Calu3 (cell line): ENCODE measurements around the gene LRGUK. TPM values are rescaled to one million over a fixed set of nuclear protein-coding genes. Genes with fewer than 3 reads are reported as not detected.

Experiments used
- BruUV-seq: library from RNA; stranded (reverse); fragments of 400-500 nt; replicated peaks from 2 replicates; lab custom pipeline; 2021; lab: Mats Ljungman, UMichigan
- CTCF ChIA-PET: fragments of 300-600 bp; sonication (Branson Sonifier 250); formaldehyde crosslinking; loops from one replicate; lab custom pipeline; 2022; ENCODE audit warnings: antibody characterized with exemption; lab: Charles Lee
- DNase-seq: peaks from one replicate; pipeline ENCODE4 v3.0.0; 2022
- H3K27ac Mint-ChIP-seq: one replicate; pipeline ENCODE4 v1.8.0; 2022; ENCODE audit warnings: mixed read lengths; ENCODE audit not compliant: unreplicated experiment
- H3K27me3 Mint-ChIP-seq: one replicate; pipeline ENCODE4 v1.8.0; 2022; ENCODE audit warnings: mixed read lengths; ENCODE audit not compliant: unreplicated experiment
- H3K36me3 Mint-ChIP-seq: one replicate; pipeline ENCODE4 v1.8.0; 2022; ENCODE audit warnings: mild to moderate bottlenecking, moderate library complexity, mixed read lengths; ENCODE audit not compliant: insufficient read depth, unreplicated experiment
- H3K4me1 Mint-ChIP-seq: one replicate; pipeline ENCODE4 v1.8.0; 2022; ENCODE audit warnings: mild to moderate bottlenecking, low read depth, mixed read lengths; ENCODE audit not compliant: unreplicated experiment
- H3K4me3 Mint-ChIP-seq: one replicate; pipeline ENCODE4 v1.8.0; 2022; ENCODE audit warnings: mild to moderate bottlenecking, low read depth, moderate library complexity, mixed read lengths; ENCODE audit not compliant: unreplicated experiment
- H3K9me3 Mint-ChIP-seq: one replicate; pipeline ENCODE4 v1.8.0; 2022; ENCODE audit warnings: low read depth, mixed read lengths; ENCODE audit not compliant: unreplicated experiment
- intact Hi-C: fragments of 100-400 bp; cut with micrococcal nuclease; formaldehyde crosslinking; loops from one replicate; pipeline ENCODE4 v1.10.0; 2022; ENCODE audit not compliant: unreplicated experiment
- total RNA-seq: library from RNA; stranded (reverse); gene quantifications from 2 replicates; pipeline ENCODE4 v1.2.3, GENCODE V29; 2022
- TF ChIP-seq, protein P1 (sequence below): fragments of 200-600 bp; IDR thresholded peaks from one replicate; pipeline ENCODE4 v1.8.0; 2022; ENCODE audit warnings: antibody characterized with exemption; ENCODE audit not compliant: unreplicated experiment

Gene LRGUK
- total RNA-seq, 1 experiment from 2014 or later = 0.52 TPM

DNA sequence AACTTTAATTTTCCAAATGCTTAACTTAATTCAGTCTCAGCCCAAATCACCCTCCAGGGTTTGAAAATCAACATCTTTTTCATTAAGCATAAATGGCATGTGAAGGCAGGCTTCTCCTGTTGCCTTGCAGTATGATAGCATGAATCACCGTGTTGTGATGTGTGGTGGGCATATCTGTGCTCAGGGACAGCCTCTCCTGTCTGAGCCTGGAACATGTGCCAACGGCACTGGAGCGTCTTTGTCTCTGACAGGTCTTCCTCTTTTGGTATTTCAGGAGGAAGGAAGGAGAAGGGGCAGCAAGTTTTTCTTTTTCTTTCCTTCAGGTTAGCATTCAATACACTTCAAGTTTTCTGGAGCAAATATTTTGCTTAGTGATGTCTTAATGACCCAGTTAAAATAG, 57.6 kb downstream of the LRGUK start:
- CTCF ChIA-PET = no interaction called here
- no peak overlapping the region for H3K27ac Mint-ChIP-seq

DNA sequence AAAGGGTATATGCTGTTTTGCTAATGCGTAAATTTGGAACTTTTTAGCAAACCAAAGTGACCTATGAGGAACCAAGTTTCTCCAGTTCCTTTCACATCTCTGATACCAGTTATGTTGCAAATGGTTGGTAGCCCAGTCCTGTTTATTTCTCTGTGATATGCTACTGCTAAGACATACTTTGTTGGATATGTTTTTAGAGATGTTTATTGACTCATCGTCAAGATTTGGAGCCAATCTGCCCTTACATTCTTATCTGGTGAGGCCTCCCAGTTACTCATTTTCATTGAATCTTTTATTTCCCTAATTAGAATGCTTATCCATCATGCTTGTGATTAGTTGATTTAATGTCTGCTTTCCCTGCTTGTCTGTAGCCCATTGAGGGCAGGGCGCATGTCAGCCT, 58.9 kb downstream of the LRGUK start:
- Mint-ChIP-seq H3K4me1 (no peaks in the 10 kb centered on the region), H3K36me3 (no peaks in the 10 kb centered on the region), H3K27me3 (no peaks in the 10 kb centered on the region), H3K27ac (no peak overlapping the region), H3K4me3 (no peak overlapping the region), H3K9me3 (no peaks in the 10 kb centered on the region)
- CTCF ChIA-PET = no interaction called here
- intact Hi-C loops = no loop called here
- BruUV-seq = no TSS peak
- TF ChIP-seq, protein P1, sequence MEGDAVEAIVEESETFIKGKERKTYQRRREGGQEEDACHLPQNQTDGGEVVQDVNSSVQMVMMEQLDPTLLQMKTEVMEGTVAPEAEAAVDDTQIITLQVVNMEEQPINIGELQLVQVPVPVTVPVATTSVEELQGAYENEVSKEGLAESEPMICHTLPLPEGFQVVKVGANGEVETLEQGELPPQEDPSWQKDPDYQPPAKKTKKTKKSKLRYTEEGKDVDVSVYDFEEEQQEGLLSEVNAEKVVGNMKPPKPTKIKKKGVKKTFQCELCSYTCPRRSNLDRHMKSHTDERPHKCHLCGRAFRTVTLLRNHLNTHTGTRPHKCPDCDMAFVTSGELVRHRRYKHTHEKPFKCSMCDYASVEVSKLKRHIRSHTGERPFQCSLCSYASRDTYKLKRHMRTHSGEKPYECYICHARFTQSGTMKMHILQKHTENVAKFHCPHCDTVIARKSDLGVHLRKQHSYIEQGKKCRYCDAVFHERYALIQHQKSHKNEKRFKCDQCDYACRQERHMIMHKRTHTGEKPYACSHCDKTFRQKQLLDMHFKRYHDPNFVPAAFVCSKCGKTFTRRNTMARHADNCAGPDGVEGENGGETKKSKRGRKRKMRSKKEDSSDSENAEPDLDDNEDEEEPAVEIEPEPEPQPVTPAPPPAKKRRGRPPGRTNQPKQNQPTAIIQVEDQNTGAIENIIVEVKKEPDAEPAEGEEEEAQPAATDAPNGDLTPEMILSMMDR = no peak
- DNase-seq = no peak

More for the DNA sequence above, 57.6 kb downstream of the LRGUK start:
- no peaks in the 10 kb centered on the region for H3K27me3 Mint-ChIP-seq
- no peaks in the 10 kb centered on the region for H3K9me3 Mint-ChIP-seq
- DNase-seq = no peak
- intact Hi-C loops = no loop called here
- no peaks in the 10 kb centered on the region for H3K36me3 Mint-ChIP-seq
- no peaks in the 10 kb centered on the region for H3K4me1 Mint-ChIP-seq
- TF ChIP-seq, protein P1 = no peak
- H3K4me3 Mint-ChIP-seq = no peak overlapping the region
- no TSS peak for BruUV-seq

DNA sequence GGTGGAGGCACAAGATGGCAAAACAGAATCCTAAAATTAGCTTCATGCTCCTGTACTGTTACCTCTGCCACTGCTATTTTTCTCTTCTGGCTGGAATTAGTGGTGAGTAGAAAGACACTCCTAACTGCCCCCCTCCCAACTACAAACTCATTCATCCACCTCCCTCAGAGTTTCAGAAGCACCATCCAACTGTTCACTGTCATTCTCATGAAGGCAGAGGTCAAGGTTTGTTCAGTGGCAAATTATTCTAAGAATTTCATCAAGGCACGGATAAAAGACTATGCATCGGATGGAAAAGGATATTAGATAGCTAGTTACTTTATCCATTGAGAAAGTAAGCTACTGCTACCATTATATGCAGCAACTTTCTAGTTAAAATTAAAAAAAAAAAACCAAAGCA, 59.7 kb downstream of the LRGUK start:
- H3K27ac Mint-ChIP-seq = no peak overlapping the region
- H3K4me3 Mint-ChIP-seq = no peak overlapping the region
- no peaks in the 10 kb centered on the region for H3K4me1 Mint-ChIP-seq
- TF ChIP-seq, protein P1 = no peak
- H3K36me3 Mint-ChIP-seq = no peaks in the 10 kb centered on the region
- BruUV-seq = no TSS peak
- intact Hi-C loops = no loop called here
- no peaks in the 10 kb centered on the region for H3K9me3 Mint-ChIP-seq
- CTCF ChIA-PET = no interaction called here
- no peaks in the 10 kb centered on the region for H3K27me3 Mint-ChIP-seq
- no peak for DNase-seq

DNA sequence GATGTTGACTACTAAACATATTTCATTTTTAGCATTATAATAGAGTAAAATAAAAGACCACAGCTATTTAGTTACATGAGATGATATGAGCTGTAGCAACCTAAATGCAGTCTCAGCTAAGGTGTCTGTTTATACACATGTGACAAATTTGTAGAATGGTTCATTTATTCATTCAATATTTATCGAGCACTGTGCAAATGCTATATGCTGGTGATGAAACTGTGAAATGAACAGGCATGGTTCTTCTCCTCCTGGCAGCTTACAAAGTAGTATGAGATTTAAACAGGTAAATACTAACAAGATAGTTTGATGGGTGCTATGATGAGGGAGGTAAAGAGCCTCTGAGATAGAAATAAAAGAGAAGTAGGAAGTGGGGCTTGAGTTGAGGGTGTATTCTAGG, 60.8 kb downstream of the LRGUK start:
- Mint-ChIP-seq H3K27ac (no peak overlapping the region), H3K9me3 (no peaks in the 10 kb centered on the region), H3K36me3 (no peaks in the 10 kb centered on the region), H3K4me3 (no peak overlapping the region), H3K4me1 (no peaks in the 10 kb centered on the region), H3K27me3 (no peaks in the 10 kb centered on the region)
- intact Hi-C loops = no loop called here
- BruUV-seq = no TSS peak
- TF ChIP-seq, protein P1 = no peak
- no peak for DNase-seq
- CTCF ChIA-PET = no interaction called here
